GM19193 (cell line): Measurements from ENCODE around the gene TCFL5.

Experiments
- POLR2A ChIP-seq: IDR thresholded peaks from 4 replicates; pipeline ENCODE4 v1.6.1; 2011; ENCODE audit not compliant: insufficient read depth, insufficient read length; ENCODE audit errors: extremely low read depth

TCFL5 gene

DNA sequence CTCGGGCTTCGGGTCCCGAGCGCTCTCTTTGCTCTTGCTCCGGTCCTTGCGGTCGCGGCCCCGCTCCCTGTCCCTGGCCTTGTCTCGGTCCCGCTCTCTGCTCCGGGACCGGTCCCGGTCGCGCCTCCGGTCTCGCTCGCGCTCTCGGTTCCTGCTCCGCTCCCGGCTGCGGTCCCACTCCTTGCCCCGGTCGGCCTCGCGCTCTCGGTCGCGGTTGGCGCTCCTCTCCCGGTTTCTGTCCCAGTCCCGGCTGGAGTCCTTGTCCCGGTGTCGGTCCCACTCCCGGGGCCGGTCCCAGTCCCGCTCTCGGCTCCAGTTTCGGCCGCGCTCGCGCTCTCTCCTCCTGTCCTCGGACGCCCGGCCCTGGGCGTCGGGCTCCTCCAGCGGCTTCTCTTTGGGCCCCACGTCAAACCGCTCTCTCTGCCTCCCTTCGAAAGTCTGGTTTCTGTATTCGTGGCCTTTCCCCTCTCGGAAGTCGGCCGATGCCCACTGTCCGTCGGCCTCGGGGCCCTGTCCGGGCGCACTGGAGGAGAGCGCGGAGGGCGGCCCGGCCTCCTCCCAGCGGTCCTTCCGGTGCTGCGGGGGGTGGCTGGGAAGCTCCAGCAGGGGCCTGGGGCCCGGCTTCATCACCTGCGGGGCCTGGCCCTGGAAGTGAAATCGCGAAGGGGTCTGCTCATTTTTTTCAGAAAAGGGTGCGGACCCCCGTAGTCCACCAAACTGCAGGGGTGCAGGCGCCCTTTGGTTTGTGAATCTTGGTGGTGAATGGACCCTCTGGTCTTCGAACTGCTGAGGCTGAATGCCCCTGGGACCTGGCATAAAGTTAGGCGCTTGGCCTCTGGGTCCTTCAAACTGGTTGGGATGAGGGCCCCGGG lies 17.9 kb upstream of the TCFL5 start:
- no peak for TF ChIP-seq POLR2A

DNA sequence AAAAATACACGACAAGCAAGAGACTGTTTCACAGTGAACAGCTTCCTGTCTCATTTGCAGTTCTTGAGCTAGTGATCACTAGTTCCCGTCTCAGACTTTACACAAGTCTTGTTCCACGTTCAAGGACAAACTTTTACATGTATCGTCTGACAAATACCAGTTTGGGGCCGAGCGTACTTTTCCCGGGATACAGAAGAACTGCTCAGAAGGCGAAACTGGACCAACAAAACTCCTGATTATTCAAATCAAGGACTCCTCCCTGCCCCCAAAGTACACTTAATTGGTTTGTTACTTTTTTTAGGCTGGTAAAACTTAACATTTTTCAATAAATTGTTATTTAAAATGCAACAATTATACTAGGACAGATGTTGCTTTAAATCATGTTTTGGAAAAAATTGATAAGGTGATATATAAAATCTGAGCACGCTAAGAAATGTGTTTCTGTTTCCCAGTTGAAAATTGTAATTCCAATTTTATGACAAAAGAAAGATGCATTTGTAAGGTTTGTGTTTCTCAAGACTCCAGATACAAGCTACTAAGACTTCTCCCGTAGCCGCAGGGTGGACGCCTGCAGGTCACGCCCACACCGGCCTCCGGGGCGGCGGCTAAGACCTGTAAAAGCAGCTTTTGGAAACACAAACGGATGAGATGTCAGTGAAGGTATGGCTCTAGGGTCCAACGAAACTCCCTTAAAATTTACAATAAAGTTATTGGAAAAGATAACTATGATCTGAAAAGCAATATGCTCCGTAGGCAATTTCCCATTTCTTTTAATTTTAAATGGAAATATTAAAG lies 16.8 kb upstream of the TCFL5 start:
- no peak for TF ChIP-seq POLR2A

GRCh38 chr20:62876902-62877816 lies 15.5 kb upstream of the TCFL5 start:
- no peak for TF ChIP-seq POLR2A

DNA sequence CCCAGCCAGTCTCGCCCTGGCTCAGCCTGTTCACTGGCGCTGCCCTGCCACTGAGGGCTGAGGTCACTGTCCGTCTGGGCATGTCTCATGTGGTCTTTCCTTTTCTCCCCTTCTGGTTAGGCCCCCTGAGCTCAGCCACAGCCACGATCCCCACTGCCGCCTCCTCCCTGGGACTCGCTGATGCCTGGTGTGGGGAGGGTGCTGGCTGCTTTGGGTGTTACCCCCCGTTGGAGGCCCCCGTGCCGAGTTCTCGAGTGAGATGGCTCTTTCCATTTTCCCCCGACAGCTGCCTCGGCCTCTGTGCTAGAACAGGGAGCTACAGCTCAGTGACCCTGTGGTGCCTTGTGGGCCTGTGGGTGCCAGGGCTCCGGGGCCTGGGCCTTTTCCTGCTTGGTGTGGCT lies 14.9 kb upstream of the TCFL5 start:
- TF ChIP-seq POLR2A, result no peak

DNA sequence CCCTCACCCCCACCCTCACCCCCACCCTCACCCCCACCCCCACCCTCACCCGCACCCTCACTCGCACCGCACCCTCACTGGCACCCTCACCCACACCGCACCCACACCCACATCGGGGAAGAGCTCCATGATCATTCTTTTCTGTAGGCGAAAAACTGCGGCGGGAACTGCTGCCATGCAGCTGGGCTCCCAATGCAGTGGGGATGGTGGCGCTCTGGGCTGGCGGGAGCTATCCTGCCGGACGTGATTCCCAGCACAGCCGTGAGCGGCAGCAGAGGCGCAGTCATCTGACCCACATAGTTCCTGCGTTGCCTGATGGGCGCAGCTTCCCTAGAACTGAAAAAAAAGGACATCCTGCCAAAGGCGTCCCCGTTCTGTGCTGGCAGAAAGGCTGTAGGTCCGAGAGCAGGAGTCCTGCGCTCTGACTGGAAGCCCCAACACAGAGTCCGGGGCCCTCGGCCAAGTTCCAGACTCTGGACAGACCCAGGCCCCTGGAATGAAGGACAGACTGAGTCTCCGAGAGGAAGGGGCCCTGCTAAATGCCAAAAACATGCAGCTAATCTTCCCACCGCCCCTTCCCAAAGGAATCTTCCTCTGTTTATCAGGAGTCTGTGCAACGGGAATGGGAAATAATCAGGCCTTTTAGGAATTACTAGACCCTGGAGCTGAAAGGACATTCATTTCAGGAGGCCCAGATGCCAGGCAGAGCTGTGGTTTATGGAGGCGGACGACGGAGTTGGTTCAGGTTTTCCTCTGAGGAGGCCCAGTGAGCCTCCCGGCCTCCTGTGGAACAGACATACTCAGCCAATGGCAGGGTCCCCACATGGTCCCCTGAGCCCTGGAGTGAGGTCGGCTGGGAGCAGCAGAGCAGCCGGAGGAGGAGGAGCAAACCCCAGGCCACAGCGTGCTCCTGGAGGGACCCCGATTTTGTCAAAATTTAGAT lies 14.1 kb upstream of the TCFL5 start:
- no peak for TF ChIP-seq POLR2A

GRCh38 chr20:62874964-62875344 lies 13.3 kb upstream of the TCFL5 start:
- no peak for TF ChIP-seq POLR2A

DNA sequence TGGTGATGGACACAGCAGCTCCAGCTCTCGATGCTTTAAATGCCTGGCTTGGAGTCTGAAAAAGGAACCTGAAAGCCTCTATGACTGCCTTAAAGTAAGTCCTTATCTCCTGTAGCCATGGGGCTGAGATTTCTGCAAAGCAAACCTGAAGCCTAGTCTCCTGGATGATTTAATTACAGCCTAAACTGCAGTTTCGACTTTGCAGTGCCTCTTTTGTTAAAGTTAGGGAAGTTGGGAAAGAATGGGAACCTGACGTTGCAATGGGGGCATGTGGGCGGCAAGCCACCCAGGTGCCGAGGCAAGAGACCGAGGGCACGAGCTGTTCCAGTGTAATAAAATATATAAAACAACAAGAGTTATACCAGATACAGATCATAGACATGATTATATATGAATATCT lies 11.7 kb upstream of the TCFL5 start:
- TF ChIP-seq POLR2A, result no peak

- no peak for TF ChIP-seq POLR2A
Measured at GRCh38 chr20:62872862-62873261, 11.2 kb upstream of the TCFL5 start.

- TF ChIP-seq POLR2A, result no peak
Measured at GRCh38 chr20:62872184-62872847, 10.7 kb upstream of the TCFL5 start.

GRCh38 chr20:62864207-62864606 lies 2.6 kb upstream of the TCFL5 start:
- TF ChIP-seq POLR2A, result no peak

DNA sequence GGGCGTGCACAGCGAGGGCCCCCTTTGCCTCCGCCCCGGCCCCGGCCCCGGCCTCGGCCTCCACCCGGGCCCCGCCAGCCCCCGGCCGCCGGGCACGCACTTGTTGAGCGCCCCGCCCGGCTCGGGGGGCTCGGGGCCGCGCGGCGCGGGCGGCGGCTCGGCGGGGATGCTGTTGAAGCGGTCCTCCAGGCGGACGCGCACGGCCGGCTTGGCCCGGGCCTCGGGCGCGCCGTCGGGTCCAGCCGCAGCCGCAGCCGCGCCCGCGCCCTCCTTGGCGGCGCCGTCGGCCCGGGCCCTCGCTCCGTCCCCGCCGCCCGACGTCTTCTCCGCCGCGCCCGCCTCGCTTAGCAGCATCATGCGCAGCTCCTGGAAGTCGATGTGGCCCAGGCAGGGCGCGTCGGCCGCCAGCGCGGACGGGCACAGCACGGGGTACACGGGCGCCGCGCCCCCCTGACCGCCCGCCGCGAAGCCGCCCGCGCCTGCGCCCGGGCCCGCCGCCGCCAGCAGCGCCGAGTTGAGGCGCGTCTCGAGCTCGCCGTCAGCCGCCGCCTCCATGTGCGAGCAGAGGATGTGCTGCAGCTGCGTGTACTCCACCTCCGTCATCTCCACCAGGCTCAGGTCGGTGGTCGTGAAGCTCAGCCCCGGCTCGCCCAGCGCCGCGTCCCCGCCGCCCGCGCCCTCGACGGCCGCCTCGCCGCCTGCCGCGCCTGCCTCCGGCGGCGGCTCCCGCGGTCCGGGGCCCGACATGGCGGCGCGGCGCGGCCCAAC lies 514 bp downstream of the TCFL5 start:
- no peak for TF ChIP-seq POLR2A

DNA sequence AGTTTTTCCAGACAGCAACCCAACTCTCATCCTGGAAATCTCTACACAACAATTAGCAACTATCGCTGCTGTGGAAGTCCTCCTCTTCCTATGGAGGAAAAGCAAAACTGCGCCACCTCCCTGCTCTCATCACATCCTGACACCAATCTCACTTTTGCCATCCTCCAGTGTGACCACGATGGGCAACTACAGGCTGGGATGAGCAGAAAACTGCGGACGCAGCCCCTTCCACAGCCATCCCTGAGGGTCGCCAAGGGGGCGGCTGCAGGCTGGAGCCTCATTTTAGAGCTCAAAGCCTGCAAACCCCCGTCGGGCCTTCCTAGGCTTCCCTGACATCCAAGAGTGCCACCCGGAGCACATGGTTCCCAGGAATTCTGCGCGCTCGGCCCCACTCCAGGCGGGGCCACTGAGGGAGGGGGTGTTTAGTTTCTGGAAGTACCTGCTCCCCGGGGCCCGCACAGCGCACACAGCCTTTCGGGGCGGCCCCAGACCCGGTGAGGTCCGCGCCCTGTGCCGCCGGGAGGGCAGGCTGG lies 1.2 kb downstream of the TCFL5 start:
- TF ChIP-seq POLR2A, result no peak
